Kidney capillary endothelial cell (primary cell): ENCODE data around the gene TRAPPC2L.
"Not testable (repeated sequence)": the region's sequence is repeated elsewhere in the genome, so short reads cannot be mapped to it uniquely, and the experiment has no call there.

ENCODE experiments used
- DNase-seq: peaks from one replicate; pipeline ENCODE4 v3.0.0-alpha.2; 2018; ENCODE audit warnings: low spot score

TRAPPC2L gene

DNA sequence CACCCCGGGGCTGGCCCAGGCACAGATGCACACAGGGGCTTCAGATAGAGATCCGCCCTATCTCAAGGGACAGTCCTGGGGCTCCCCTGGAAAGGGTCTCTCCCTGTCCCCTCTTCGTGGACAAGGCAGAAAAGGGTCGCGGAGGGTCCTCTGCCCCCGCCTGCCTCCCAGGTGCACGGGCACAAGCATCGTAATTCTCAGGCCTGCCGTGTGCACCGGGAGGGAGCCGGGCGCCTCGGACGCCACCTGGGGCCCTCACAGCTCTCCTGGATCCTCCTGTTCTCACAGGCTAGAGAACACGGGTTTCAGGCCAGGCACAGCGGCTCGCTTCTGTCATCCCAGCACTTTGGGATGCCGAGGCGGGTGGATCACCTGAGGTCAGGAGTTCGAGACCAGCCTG, 21.4 kb downstream of the TRAPPC2L start:
- no peak for DNase-seq

- DNase-seq, result no peak
Measured at GRCh38 chr16:88878967-88879787, 22.2 kb downstream of the TRAPPC2L start.

DNA sequence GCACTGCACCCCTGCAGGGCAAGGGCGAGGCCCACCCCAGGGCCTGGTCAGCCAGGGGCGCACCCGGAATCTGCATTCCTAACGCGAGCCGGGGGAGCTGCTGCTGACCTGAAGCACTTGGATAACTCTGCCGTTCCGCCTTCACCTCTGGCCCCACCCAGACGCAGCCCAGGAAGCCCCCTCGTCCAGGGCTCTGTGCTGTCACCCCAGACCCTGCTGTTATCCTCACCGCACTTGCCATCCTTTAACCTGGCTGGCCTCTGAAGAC, 22.8 kb downstream of the TRAPPC2L start:
- DNase-seq, result no peak

DNA sequence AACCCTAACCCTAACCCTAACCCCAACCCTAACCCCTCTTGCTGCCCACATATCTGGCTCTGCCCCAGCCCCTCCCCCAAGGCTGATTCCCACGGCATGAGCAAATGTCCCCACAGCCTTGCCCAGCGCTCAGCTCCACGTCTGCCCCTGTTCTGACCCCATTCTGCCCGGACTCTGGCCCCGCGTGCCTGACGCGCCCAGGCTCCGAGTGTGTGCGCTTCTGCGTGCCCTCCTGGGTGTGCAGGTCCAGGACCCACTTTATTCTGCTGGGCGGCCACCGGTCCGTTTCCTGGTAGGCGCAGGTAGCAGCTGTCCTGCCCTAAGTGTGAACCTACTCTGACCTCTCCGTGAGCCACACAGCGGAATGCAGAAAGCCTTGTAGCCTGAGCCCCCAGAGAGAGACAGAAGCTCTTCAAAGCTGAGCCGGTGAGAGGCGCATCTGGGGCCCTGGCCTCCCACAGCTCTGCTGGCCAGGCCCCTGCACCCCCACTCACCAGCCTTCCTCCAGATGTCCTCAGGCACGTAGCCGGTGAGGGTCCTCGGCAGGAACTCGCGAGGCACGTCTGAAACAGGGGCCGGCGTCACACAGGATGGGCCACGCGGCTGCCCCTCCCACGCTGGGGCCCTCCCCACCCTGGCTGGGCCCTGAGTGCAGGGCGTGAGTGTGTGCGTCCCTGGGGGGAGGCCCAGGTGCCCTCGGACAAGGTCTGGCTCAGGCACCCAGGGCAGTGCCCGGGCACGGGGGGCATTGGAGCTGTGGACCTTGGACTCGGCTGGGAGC, 23.5 kb downstream of the TRAPPC2L start:
- DNase-seq, result no peak

- no peak for DNase-seq
Measured at GRCh38 chr16:88881007-88881615, 24.2 kb downstream of the TRAPPC2L start.

- no peak for DNase-seq
Measured at GRCh38 chr16:88881675-88882357, 24.9 kb downstream of the TRAPPC2L start.

GRCh38 chr16:88882358-88883030, 25.6 kb downstream of the TRAPPC2L start:
- no peak for DNase-seq

GRCh38 chr16:88883117-88883895, 26.4 kb downstream of the TRAPPC2L start:
- no peak for DNase-seq

- DNase-seq, result no peak
Measured at GRCh38 chr16:88883946-88884345, 27.0 kb downstream of the TRAPPC2L start.

DNA sequence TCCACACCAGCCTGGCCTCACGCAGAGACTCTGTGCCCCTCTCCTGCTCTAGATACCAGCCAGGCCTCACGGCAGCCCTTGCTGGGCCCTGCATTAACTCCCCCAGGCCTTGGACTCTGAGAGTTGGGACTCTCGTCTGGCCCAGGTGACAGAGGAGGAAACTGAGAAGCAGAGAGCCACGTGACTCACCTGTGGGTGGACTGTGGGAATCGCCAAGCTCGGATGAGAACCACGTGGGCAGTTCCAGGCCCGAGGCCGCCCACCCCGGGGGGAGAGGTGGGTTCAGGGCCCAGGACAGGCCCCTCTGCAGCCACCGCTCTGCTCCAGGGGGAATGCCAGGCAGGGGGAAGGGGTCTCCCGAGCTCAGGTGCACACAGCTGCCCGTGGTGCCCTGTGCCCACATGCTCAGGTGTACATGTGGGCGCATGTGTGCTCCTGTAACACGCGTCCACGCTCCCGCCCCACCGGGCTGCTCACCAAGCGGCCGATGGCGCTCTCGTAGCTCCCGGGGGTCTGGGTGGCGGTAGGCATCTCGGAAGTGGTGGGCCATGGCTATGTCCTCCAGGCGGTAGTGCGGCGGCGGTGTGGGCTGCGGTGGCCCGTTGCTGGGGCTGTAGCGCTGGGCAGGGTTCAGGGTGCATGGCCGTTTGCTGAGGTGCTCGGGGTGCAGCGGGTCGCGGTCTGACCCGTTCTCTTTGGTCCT, 27.8 kb downstream of the TRAPPC2L start:
- DNase-seq, result no peak

- no peak for DNase-seq
Measured at GRCh38 chr16:88885693-88886280, 28.9 kb downstream of the TRAPPC2L start.

GRCh38 chr16:88886420-88886844, 29.5 kb downstream of the TRAPPC2L start:
- DNase-seq, result no peak

GRCh38 chr16:88886845-88887521, 30.1 kb downstream of the TRAPPC2L start:
- DNase-seq, result no peak

- no peak for DNase-seq
Measured at GRCh38 chr16:88888057-88888456, 31.1 kb downstream of the TRAPPC2L start.

- no peak for DNase-seq
Measured at GRCh38 chr16:88888461-88889387, 31.8 kb downstream of the TRAPPC2L start.

- DNase-seq, result not testable (repeated sequence)
Measured at GRCh38 chr16:88889702-88890352, 32.9 kb downstream of the TRAPPC2L start.

- DNase-seq, result no peak
Measured at GRCh38 chr16:88891083-88891482, 34.2 kb downstream of the TRAPPC2L start.

DNA sequence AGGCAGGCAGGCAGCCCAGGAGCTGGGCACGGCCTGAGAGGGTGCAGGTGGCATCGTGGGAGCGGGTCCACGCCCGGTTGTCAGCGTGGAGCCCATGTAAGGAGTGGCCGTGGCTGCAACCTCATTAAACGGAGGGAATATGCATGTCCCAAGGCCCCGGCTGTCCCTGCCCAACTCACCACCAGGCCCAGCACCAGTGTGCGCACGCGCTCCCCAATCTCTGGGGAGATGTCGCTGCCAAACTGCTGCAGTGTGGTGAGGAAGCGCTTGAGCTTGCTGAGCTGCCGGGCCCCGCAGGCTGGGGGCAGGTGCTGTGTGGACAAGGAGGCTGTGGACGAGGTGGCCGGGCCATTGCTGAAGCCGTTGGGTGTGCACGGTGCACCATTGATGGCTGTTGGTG, 35.1 kb downstream of the TRAPPC2L start:
- DNase-seq, result no peak
